Nephron progenitor cell (in vitro differentiated cells): ENCODE data around the gene C11orf58.

Experiments
- DNase-seq: peaks from one replicate; pipeline ENCODE4 v3.0.0; 2021
- H3K27ac Mint-ChIP-seq: 2 replicates; pipeline ENCODE4 v1.8.0; 2021; ENCODE audit warnings: mild to moderate bottlenecking, moderate library complexity, mixed read lengths
- H3K27me3 Mint-ChIP-seq: 2 replicates; pipeline ENCODE4 v1.8.0; 2021; ENCODE audit warnings: mild to moderate bottlenecking, low read depth, mixed read lengths; ENCODE audit not compliant: poor library complexity
- H3K36me3 Mint-ChIP-seq: 2 replicates; pipeline ENCODE4 v1.8.0; 2021; ENCODE audit warnings: low read depth, mixed read lengths
- H3K4me1 Mint-ChIP-seq: 2 replicates; pipeline ENCODE4 v1.8.0; 2021; ENCODE audit warnings: mixed read lengths
- H3K4me3 Mint-ChIP-seq: 2 replicates; pipeline ENCODE4 v1.8.0; 2021; ENCODE audit warnings: mild to moderate bottlenecking, moderate library complexity, mixed read lengths
- H3K9me3 Mint-ChIP-seq: 2 replicates; pipeline ENCODE4 v1.8.0; 2021; ENCODE audit warnings: mild to moderate bottlenecking, moderate library complexity, mixed read lengths
- CTCF ChIP-seq: fragments of 200-600 bp; sonication (generic); IDR thresholded peaks from 2 replicates; pipeline ENCODE4 v1.5.0; 2021; ENCODE audit warnings: antibody characterized with exemption

C11orf58 gene

GRCh38 chr11:16783321-16783801 lies 44.9 kb downstream of the C11orf58 start:
- no peaks in the 10 kb centered on the region for H3K36me3 Mint-ChIP-seq
- peaks cover 5% of the 10 kb centered on the region for H3K27me3 Mint-ChIP-seq
- peaks cover 34% of the 10 kb centered on the region for H3K4me1 Mint-ChIP-seq
- no peaks in the 10 kb centered on the region for H3K9me3 Mint-ChIP-seq
- H3K27ac Mint-ChIP-seq = peak overlapping the region; percentile 61
- no peak for DNase-seq
- no peak for TF ChIP-seq CTCF
- no peak overlapping the region for H3K4me3 Mint-ChIP-seq

DNA sequence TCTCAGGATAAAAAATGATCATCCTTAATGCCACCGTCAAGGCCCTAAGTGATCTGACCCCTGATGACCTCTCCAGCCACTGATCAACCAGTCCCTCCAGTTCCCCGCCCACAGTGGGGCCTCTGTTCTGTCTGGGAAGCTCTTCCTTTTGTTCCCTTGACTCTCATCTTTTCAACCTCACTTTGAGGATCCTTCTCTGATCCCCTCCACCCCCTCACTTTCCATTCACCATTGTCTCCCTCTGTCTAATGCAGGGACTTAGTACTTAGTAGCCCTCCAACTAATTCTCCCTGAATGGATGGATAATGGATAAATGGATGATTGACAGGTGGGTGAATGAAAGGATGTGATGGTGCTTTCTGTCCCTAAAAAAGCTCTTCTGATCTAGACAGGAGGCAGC lies 45.6 kb downstream of the C11orf58 start:
- Mint-ChIP-seq H3K4me1 (peaks cover 33% of the 10 kb centered on the region), H3K9me3 (no peaks in the 10 kb centered on the region), H3K4me3 (no peak overlapping the region), H3K27ac (peak overlapping the region; percentile 61), H3K27me3 (peaks cover 5% of the 10 kb centered on the region), H3K36me3 (no peaks in the 10 kb centered on the region)
- TF ChIP-seq CTCF = no peak
- no peak for DNase-seq

GRCh38 chr11:16784666-16785065 lies 46.2 kb downstream of the C11orf58 start:
- Mint-ChIP-seq H3K27ac (peak overlapping the region; percentile 19), H3K27me3 (peaks cover 5% of the 10 kb centered on the region), H3K4me1 (peaks cover 30% of the 10 kb centered on the region), H3K9me3 (no peaks in the 10 kb centered on the region), H3K4me3 (no peak overlapping the region), H3K36me3 (no peaks in the 10 kb centered on the region)
- DNase-seq = no peak
- TF ChIP-seq CTCF = no peak

- H3K27me3 Mint-ChIP-seq = peaks cover 5% of the 10 kb centered on the region
- no peaks in the 10 kb centered on the region for H3K9me3 Mint-ChIP-seq
- peaks cover 30% of the 10 kb centered on the region for H3K4me1 Mint-ChIP-seq
- DNase-seq = peak; percentile 75
- TF ChIP-seq CTCF = peak; percentile 86
- no peak overlapping the region for H3K27ac Mint-ChIP-seq
- H3K36me3 Mint-ChIP-seq = no peaks in the 10 kb centered on the region
- no peak overlapping the region for H3K4me3 Mint-ChIP-seq
Observed at GRCh38 chr11:16785520-16786128, 47.2 kb downstream of the C11orf58 start.

GRCh38 chr11:16786131-16786530 lies 47.7 kb downstream of the C11orf58 start:
- no peak overlapping the region for H3K4me3 Mint-ChIP-seq
- H3K4me1 Mint-ChIP-seq = peaks cover 30% of the 10 kb centered on the region
- peaks cover 5% of the 10 kb centered on the region for H3K27me3 Mint-ChIP-seq
- no peaks in the 10 kb centered on the region for H3K9me3 Mint-ChIP-seq
- H3K36me3 Mint-ChIP-seq = no peaks in the 10 kb centered on the region
- no peak overlapping the region for H3K27ac Mint-ChIP-seq
- TF ChIP-seq CTCF = no peak
- DNase-seq = no peak
